Body of pancreas (tissue), 4 donors: ENCODE data around the gene SPC24.

Experiments used
- POLR2A ChIP-seq, 3 donors: fragments of 450-650 bp; IDR thresholded peaks; one replicate each; pipeline ENCODE4 v1.6.1; 2016; ENCODE audit warnings: antibody characterized with exemption in 3 of 3, mild to moderate bottlenecking in 2 of 3
- TF ChIP-seq, protein P1 (sequence below), 7 experiments: fragments of 450-650 bp in 4 of 7; fragments of 200-600 bp in 3 of 7; sonication (generic) in 3 of 7; IDR thresholded peaks; one replicate each; pipeline ENCODE4 v1.5.1; 2016 to 2019; ENCODE audit warnings: antibody characterized with exemption in 7 of 7

DNA sequence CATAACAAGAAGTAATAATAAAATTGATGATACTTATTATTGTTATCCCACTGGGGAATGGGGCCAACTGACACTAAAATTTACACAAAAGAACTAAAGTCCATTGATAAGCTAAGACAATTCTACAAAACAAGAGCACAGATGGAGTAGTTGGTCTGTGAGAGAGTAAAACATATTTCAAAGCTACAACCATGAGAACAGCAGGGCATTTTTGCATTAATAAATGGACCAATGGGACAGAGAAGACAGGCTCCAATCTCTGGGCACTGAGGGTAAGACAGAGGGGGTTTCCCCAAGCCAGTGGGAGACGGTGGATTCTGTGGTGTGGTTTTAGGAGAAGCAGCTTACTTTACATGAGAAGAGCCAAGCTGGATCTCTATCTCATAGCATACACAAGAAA, 27.4 kb upstream of the SPC24 start:
- TF ChIP-seq, protein P1, sequence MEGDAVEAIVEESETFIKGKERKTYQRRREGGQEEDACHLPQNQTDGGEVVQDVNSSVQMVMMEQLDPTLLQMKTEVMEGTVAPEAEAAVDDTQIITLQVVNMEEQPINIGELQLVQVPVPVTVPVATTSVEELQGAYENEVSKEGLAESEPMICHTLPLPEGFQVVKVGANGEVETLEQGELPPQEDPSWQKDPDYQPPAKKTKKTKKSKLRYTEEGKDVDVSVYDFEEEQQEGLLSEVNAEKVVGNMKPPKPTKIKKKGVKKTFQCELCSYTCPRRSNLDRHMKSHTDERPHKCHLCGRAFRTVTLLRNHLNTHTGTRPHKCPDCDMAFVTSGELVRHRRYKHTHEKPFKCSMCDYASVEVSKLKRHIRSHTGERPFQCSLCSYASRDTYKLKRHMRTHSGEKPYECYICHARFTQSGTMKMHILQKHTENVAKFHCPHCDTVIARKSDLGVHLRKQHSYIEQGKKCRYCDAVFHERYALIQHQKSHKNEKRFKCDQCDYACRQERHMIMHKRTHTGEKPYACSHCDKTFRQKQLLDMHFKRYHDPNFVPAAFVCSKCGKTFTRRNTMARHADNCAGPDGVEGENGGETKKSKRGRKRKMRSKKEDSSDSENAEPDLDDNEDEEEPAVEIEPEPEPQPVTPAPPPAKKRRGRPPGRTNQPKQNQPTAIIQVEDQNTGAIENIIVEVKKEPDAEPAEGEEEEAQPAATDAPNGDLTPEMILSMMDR (IDR thresholded peaks at IDR 0.05): no peak
- TF ChIP-seq POLR2A (IDR thresholded peaks at IDR 0.05): no peak
